ENCODE measurements around the gene TBCCD1. TPM values are rescaled to one million over a fixed set of nuclear protein-coding genes. Genes with fewer than 3 reads are reported as not detected.
"Not testable (repeated sequence)": the region's sequence is repeated elsewhere in the genome, so short reads cannot be mapped to it uniquely, and the experiment has no call there.

Gene TBCCD1
- total RNA-seq, 1 donor from 2014 or later = 15.4 TPM

DNA sequence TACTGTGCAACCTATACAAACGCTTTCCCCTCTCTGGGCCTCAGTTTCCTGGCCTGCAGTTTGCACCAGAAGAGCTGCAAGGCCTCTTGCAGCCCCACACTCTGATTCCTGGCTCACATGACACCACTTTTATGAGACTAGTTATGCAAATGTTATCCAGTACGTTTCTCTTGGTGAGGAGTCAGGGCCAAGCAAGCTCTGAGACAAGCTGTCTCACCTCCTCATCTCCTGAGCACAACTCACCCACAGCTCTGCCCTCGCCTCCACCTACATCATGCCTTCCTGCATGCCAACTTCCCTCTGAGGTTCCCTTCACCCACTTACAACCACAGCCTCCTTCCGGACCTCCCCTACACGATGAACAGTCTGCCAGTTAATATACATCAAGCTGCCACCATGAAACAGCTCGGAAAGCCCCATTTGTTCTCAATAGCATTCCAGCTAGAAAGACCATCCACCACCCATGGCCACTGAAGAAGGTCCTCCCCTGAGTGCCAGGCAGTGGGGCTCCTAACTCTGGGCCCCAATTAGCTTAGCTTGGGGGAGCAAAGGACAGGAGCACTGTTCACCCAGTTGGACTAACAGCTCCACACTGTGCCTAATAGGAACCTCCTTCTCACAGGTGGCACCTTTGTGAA, 48.0 kb downstream of the TBCCD1 start:
- DNase-seq = no peak

DNA sequence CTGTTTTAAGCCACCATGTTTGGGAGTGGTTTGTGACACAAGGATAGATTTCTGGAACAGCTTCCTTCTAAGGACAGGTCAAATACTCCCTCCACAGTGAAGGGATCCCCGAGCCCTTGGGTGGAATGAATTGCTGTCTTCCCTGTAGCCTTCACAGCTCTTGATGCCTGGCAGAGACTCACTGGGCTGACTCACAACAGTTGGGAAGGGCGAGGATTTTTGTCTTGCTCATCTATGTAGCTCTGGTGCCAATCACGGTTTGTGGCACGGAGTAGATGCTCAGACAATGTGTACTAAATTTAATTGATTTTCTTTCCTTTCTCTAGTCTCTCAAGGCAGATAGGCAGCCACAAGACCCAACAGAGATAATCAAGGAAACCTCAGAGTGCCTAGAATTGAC, 49.9 kb downstream of the TBCCD1 start:
- DNase-seq = no peak

GRCh38 chr3:186516646-186517045, 50.5 kb downstream of the TBCCD1 start:
- DNase-seq = no peak

DNA sequence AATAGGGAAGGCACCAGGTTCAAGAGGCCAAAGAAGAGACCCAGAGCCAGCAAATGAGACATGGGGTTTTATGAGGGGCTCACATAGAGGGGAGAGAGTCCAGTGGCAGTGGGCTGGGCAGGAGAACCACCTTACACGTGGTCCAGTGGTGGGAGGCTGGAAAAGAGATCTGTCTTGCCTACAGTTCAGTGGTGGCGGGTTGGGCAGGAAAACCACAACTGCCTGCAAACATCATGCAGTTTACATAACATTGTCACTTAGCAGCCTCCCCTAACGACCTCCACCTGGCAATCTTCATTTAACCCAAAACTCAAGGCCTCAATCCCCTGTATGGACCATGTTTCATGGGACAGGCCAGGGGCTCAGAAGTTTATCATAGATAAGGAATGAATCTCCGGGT, 52.0 kb downstream of the TBCCD1 start:
- no peak for DNase-seq

GRCh38 chr3:186514296-186515002, 52.7 kb downstream of the TBCCD1 start:
- DNase-seq = no peak

- DNase-seq = no peak
Observed at GRCh38 chr3:186513386-186513785, 53.8 kb downstream of the TBCCD1 start.

DNA sequence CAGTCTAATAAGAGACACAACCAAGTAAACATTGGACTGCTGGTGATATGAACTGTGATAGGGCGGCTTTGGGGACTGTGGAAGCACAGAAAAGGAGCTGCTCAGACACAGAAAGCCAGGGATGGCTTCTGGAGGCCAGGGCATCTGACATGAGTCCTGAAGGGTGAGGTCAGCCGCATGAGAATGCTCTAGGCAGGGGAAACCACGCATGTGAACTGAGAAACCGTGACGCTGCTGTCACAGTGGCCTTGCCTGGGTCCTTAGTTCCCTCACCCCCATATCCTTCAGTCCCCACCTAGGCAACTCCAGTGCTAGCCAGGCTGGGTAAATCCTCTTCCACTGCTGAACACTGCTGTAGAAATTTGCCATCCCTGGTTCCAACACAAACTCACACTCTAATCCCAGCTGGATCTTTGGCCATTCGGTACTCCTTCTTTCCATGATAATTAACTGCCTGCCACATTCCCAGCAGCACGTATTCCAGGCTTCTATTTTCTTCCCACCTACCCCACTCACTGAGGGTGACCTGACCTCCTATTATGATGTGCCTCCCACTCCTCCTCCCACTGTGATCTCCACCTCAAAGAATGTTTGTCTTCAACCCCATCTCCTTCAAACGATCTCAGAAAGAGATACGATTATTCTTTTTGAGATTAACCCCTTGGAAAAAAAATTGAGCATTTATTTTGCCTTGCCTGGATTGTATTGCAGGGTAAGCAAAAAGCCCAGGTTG, 54.4 kb downstream of the TBCCD1 start:
- no peak for DNase-seq

- DNase-seq = no peak
Observed at GRCh38 chr3:186511702-186512101, 55.4 kb downstream of the TBCCD1 start.

DNA sequence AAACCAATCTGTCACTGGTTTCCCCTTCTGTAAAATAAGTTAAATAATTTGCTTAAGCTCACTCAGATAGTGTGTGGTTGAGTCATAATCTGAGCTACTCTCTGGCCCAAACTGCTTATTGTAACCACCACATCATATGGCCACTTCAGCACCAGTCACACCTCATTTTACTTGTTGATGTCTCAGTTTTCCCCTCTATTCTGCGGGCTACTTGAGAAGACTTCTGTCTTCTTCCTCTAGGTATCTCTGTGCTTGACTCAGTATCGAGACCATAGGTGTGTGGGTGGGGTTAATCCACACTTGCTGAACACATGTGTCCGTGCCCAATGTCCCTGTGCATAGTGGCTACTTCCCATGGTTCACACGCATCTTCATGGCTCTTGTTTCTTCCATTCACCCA, 55.9 kb downstream of the TBCCD1 start:
- no peak for DNase-seq

GRCh38 chr3:186510374-186511079, 56.6 kb downstream of the TBCCD1 start:
- no peak for DNase-seq

- DNase-seq = no peak
Observed at GRCh38 chr3:186509423-186509822, 57.7 kb downstream of the TBCCD1 start.

DNA sequence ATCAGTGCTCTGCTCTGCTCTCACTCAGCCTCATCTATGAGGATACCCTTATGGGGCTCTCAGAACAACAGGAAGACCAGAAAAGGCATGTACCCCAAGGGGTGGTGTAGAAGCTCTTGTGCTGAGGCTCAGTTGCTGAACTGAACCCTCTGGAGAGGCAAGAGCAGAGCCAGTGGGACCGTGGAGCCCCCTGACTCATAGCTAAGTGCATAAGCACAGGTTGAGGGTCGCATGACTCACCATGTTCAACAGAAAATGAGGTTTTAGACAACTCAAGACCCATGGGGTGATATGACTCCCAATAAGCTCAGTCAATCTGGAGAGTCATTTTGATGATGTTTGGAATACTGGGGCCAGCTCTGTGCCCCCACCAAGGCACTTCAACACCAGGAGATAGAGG, 60.3 kb downstream of the TBCCD1 start:
- no peak for DNase-seq

DNA sequence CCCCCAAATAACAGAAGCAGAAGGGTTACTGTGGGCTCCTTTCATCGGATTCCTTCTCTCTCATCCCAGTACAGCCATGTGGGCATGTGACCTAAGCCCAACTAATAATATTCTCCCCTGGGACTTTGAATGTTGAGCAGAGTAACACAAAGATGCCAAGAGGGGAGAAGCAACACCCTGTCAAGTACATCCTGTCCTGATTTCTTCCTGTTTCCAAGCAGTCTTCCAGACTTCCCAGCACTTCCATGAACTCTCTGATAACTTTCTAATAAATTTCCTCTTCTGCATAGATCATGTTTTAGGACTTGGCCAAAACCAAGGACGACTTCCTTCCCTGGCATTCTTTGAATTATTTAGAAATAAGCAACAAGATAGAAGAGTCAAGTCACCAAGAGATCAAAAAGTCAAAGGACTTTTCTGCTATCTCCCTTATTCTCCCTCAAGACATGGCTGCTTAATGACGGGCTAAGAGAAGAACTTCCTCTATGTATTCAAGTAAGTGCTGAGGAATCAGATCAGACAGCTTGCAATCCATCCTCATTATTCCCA, 60.9 kb downstream of the TBCCD1 start:
- DNase-seq = no peak

GRCh38 chr3:186502966-186503712, 64.0 kb downstream of the TBCCD1 start:
- no peak for DNase-seq

- no peak for DNase-seq
Observed at GRCh38 chr3:186502138-186502948, 64.8 kb downstream of the TBCCD1 start.

GRCh38 chr3:186499949-186500348, 67.2 kb downstream of the TBCCD1 start:
- not testable (repeated sequence) for DNase-seq

DNA sequence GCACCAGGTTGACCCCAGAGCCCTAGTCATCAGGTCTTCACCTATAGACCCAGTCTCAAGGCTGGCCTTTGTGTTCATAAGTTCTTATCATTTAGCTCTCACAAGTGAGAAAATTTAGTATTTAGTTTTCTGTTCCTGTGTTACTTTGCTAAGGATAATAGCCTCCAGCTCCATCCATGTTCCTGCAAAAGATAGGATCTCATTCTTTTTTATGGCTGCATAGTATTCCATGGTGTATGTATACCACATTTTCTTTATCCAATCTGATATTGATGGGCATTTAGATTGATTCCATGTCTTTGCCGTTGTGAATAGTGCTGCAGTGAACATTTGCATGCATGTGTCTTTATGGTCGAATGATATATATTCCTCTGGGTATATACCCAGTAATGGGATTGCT, 69.1 kb downstream of the TBCCD1 start:
- not testable (repeated sequence) for DNase-seq

- no peak for DNase-seq
Observed at GRCh38 chr3:186497608-186498007, 69.5 kb downstream of the TBCCD1 start.

DNA sequence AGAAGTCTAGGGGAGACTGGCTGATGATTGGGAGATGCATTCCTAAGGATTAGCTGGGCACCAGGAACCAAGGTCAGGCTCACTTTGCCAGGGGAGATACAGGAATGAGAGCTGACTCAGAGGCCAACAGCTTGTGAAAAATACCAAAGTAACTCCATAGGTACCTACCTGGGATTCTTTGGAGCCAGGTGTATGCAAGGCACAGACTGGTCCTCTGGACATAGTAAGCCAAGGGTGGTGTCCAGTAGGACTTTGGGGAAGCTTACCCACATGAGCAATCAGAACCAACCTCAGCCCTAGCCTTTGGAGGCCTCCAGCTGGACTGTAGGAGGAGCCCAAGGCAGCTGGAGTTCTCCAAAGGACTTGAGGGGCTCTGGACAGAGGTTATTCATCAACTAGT, 70.5 kb downstream of the TBCCD1 start:
- DNase-seq = no peak
